ENCODE measurements around the gene SPAG16. TPM values are rescaled to one million over a fixed set of nuclear protein-coding genes. Genes with fewer than 3 reads are reported as not detected.
"Not testable (repeated sequence)": the region's sequence is repeated elsewhere in the genome, so short reads cannot be mapped to it uniquely, and the experiment has no call there.

SPAG16 gene
- total RNA-seq, 1 donor = 35.2 TPM

GRCh38 chr2:213353419-213353818 lies 69.2 kb downstream of the SPAG16 start:
- DNase-seq (ENCODE audit: low read depth) = no peak
- H3K4me3 ChIP-seq (ENCODE audit: low read depth, low read length) = no peak overlapping the region
- TF ChIP-seq CTCF (IDR thresholded peaks at IDR 0.05; ENCODE audit: insufficient read depth, low read length) = no peak

- no peak for TF ChIP-seq CTCF (IDR thresholded peaks at IDR 0.05; ENCODE audit: insufficient read depth, low read length)
- DNase-seq (ENCODE audit: low read depth) = no peak
- H3K4me3 ChIP-seq (ENCODE audit: low read depth, low read length) = no peak overlapping the region
Measured at GRCh38 chr2:213376644-213377043, 92.4 kb downstream of the SPAG16 start.

- DNase-seq (ENCODE audit: low read depth); H3K4me3 ChIP-seq (ENCODE audit: low read depth, low read length): not testable (repeated sequence)
Measured at GRCh38 chr2:213407027-213407426, 122.8 kb downstream of the SPAG16 start.

- not testable (repeated sequence) for H3K4me3 ChIP-seq (ENCODE audit: low read depth, low read length); DNase-seq (ENCODE audit: low read depth)
Measured at GRCh38 chr2:213408426-213409070, 124.3 kb downstream of the SPAG16 start.

- H3K4me3 ChIP-seq (ENCODE audit: low read depth, low read length); DNase-seq (ENCODE audit: low read depth): not testable (repeated sequence)
Measured at GRCh38 chr2:213410687-213411086, 126.4 kb downstream of the SPAG16 start.

GRCh38 chr2:213411582-213412289 lies 127.5 kb downstream of the SPAG16 start:
- H3K4me3 ChIP-seq (ENCODE audit: low read depth, low read length) = no peak overlapping the region
- no peak for DNase-seq (ENCODE audit: low read depth)
- no peak for TF ChIP-seq CTCF (IDR thresholded peaks at IDR 0.05; ENCODE audit: insufficient read depth, low read length)

- DNase-seq (ENCODE audit: low read depth) = no peak
- no peak for TF ChIP-seq CTCF (IDR thresholded peaks at IDR 0.05; ENCODE audit: insufficient read depth, low read length)
- no peak overlapping the region for H3K4me3 ChIP-seq (ENCODE audit: low read depth, low read length)
Measured at GRCh38 chr2:213415093-213415492, 130.8 kb downstream of the SPAG16 start.

GRCh38 chr2:213416832-213417231 lies 132.6 kb downstream of the SPAG16 start:
- no peak for DNase-seq (ENCODE audit: low read depth)
- TF ChIP-seq CTCF (IDR thresholded peaks at IDR 0.05; ENCODE audit: insufficient read depth, low read length) = no peak
- no peak overlapping the region for H3K4me3 ChIP-seq (ENCODE audit: low read depth, low read length)
